GM19455 (cell line): ENCODE results near the gene GRAMD4.
"Not testable (repeated sequence)": the region's sequence is repeated elsewhere in the genome, so short reads cannot be mapped to it uniquely, and the experiment has no call there.

Source experiments
- ATAC-seq: cut with Tn5 transposase; IDR thresholded peaks from one replicate; pipeline ENCODE4 v1.9.1; 2021; ENCODE audit not compliant: unreplicated experiment

Gene GRAMD4

GRCh38 chr22:46634973-46635685, 14.9 kb downstream of the GRAMD4 start:
- not testable (repeated sequence) for ATAC-seq

- ATAC-seq = no peak
Measured at GRCh38 chr22:46635756-46636155, 15.6 kb downstream of the GRAMD4 start.

- no peak for ATAC-seq
Measured at GRCh38 chr22:46636221-46637002, 16.2 kb downstream of the GRAMD4 start.

- no peak for ATAC-seq
Measured at GRCh38 chr22:46637711-46638600, 17.8 kb downstream of the GRAMD4 start.

GRCh38 chr22:46638601-46639431, 18.6 kb downstream of the GRAMD4 start:
- no peak for ATAC-seq

GRCh38 chr22:46639843-46640242, 19.7 kb downstream of the GRAMD4 start:
- no peak for ATAC-seq

GRCh38 chr22:46640293-46641055, 20.3 kb downstream of the GRAMD4 start:
- no peak for ATAC-seq

GRCh38 chr22:46641811-46642266, 21.7 kb downstream of the GRAMD4 start:
- no peak for ATAC-seq

GRCh38 chr22:46642840-46643480, 22.8 kb downstream of the GRAMD4 start:
- not testable (repeated sequence) for ATAC-seq

GRCh38 chr22:46646531-46647215, 26.5 kb downstream of the GRAMD4 start:
- no peak for ATAC-seq

GRCh38 chr22:46648225-46648820, 28.1 kb downstream of the GRAMD4 start:
- ATAC-seq = not testable (repeated sequence)

GRCh38 chr22:46649141-46650077, 29.2 kb downstream of the GRAMD4 start:
- ATAC-seq = no peak

- ATAC-seq = no peak
Measured at GRCh38 chr22:46650078-46650810, 30.1 kb downstream of the GRAMD4 start.

GRCh38 chr22:46651316-46651715, 31.1 kb downstream of the GRAMD4 start:
- ATAC-seq = no peak

GRCh38 chr22:46652081-46652846, 32.1 kb downstream of the GRAMD4 start:
- no peak for ATAC-seq
